SH-SY5Y (cell line): ENCODE data around the gene ZNF664.

ENCODE experiments used
- GATA2 ChIP-seq: IDR thresholded peaks from 2 replicates; pipeline ENCODE4 v1.6.1; 2011; ENCODE audit warnings: mild to moderate bottlenecking, low read depth, low read length
- GATA3 ChIP-seq: IDR thresholded peaks from 2 replicates; pipeline ENCODE4 v1.6.1; 2011; ENCODE audit warnings: low read depth, mild to moderate bottlenecking, low read length, moderate library complexity

GRCh38 chr12:123934016-123934620 lies 38.9 kb upstream of the ZNF664 start:
- TF ChIP-seq GATA2 (no peak), GATA3 (no peak)
